Right lobe of liver (tissue), 4 donors: ENCODE data around the gene TBC1D5.

Source experiments
- CTCF ChIP-seq, 4 donors: fragments of 200-600 bp in 3 of 4; fragments of 450-650 bp in 1 of 4; IDR thresholded peaks; one replicate each; pipeline versions ENCODE4 v1.5.1 to v1.8.0; 2016 to 2022; ENCODE audit warnings: antibody characterized with exemption in 4 of 4, mild to moderate bottlenecking in 2 of 4
- POLR2A ChIP-seq: fragments of 450-650 bp; IDR thresholded peaks from one replicate; pipeline ENCODE4 v1.6.1; 2017; ENCODE audit warnings: antibody characterized with exemption, mild to moderate bottlenecking
- donor health status: DM: no; HTN: no; CAD: no.
- donor health status: DM: no; HTN: no; CAD: no.
- donor health status: DM: no; HTN: yes; CAD: no.

DNA sequence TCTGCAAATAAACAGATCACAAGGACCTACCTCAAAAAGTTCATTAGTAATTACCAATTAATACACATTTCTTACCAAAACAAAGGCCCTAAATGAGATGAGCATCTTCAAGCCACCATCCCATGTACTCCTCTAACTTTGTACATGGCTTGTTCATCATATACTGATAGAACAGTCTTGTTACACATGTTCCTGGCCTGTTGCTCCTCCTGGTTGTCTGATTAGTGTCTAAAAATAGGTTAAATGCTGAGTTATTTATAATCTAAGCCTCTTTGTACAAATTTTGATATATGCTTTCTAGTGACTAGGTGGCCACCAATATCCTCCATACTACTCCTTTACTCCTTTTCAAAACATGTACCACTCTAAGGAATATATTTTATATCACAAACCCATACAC lies 25.0 kb downstream of the TBC1D5 start:
- TF ChIP-seq CTCF (IDR thresholded peaks at IDR 0.05), result no peak
- TF ChIP-seq POLR2A, result no peak
